H9 (cell line): ENCODE measurements around the gene FAM228B. TPM values are rescaled to one million over a fixed set of nuclear protein-coding genes. Genes with fewer than 3 reads are reported as not detected.

Experiments
- DNase-seq: peaks from one replicate; pipeline ENCODE4 v3.0.0-alpha.2; 2017
- H2AFZ ChIP-seq: one replicate; pipeline ENCODE4 v1.6.1; 2013; ENCODE audit warnings: mild to moderate bottlenecking, low read length, control low read depth, moderate library complexity
- H2AK5ac ChIP-seq: 2 replicates; pipeline ENCODE4 v1.6.1; 2013; ENCODE audit warnings: low read length, control low read depth, mixed read lengths; ENCODE audit not compliant: insufficient read length
- H2BK120ac ChIP-seq: one replicate; pipeline ENCODE4 v1.6.1; 2013; ENCODE audit warnings: low read depth, mild to moderate bottlenecking, low read length, control low read depth, inconsistent platforms; ENCODE audit not compliant: poor library complexity, severe bottlenecking
- H2BK12ac ChIP-seq: 2 replicates; pipeline ENCODE4 v1.6.1; 2013; ENCODE audit warnings: low read length, control low read depth, mixed read lengths, low read depth; ENCODE audit not compliant: insufficient read length
- H2BK15ac ChIP-seq: 2 replicates; pipeline ENCODE4 v1.6.1; 2013; ENCODE audit warnings: low read depth, low read length, control low read depth
- H2BK20ac ChIP-seq: one replicate; pipeline ENCODE4 v1.6.1; 2013; ENCODE audit warnings: low read depth, mild to moderate bottlenecking, low read length, control low read depth, inconsistent platforms; ENCODE audit not compliant: poor library complexity, severe bottlenecking
- H2BK5ac ChIP-seq: 2 replicates; pipeline ENCODE4 v1.6.1; 2013; ENCODE audit warnings: low read length, control low read depth, mixed read lengths; ENCODE audit not compliant: insufficient read length
- H3K14ac ChIP-seq: 2 replicates; pipeline ENCODE4 v1.6.1; 2013; ENCODE audit warnings: low read length, control low read depth; ENCODE audit not compliant: insufficient read depth
- H3K18ac ChIP-seq: 2 replicates; pipeline ENCODE4 v1.6.1; 2013; ENCODE audit warnings: low read depth, mild to moderate bottlenecking, mixed read lengths, low read length, control low read depth; ENCODE audit not compliant: insufficient read length
- H3K23ac ChIP-seq: 2 replicates; pipeline ENCODE4 v1.6.1; 2013; ENCODE audit warnings: low read length, control low read depth, mixed read lengths, low read depth; ENCODE audit not compliant: insufficient read length
- H3K23me2 ChIP-seq: 2 replicates; pipeline ENCODE4 v1.6.1; 2013; ENCODE audit warnings: low read depth, mild to moderate bottlenecking, mixed read lengths, low read length, control low read depth; ENCODE audit not compliant: insufficient read length, poor library complexity, severe bottlenecking
- H3K27ac ChIP-seq: 2 replicates; pipeline ENCODE4 v1.5.1; 2013; ENCODE audit warnings: low read length, control low read depth, mixed read lengths, low read depth; ENCODE audit not compliant: insufficient read length
- H3K27me3 ChIP-seq: 2 replicates; pipeline ENCODE4 v1.6.1; 2013; ENCODE audit warnings: low read length, control low read depth, inconsistent platforms; ENCODE audit not compliant: insufficient read depth
- H3K4ac ChIP-seq: 2 replicates; pipeline ENCODE4 v1.6.1; 2013; ENCODE audit warnings: low read depth, mild to moderate bottlenecking, control low read depth, inconsistent platforms, low read length, moderate library complexity
- H3K4me1 ChIP-seq: 2 replicates; pipeline ENCODE4 v1.6.1; 2013; ENCODE audit warnings: low read length, control low read depth, inconsistent platforms; ENCODE audit not compliant: insufficient read depth
- H3K4me2 ChIP-seq: 2 replicates; pipeline ENCODE4 v1.6.1; 2013; ENCODE audit warnings: low read length, control low read depth, mixed read lengths; ENCODE audit not compliant: insufficient read length, insufficient read depth
- H3K56ac ChIP-seq: 2 replicates; pipeline ENCODE4 v1.6.1; 2013; ENCODE audit warnings: low read depth, mild to moderate bottlenecking, mixed read lengths, low read length, control low read depth; ENCODE audit not compliant: insufficient read length
- H3K79me1 ChIP-seq: 2 replicates; pipeline ENCODE4 v1.6.1; 2013; ENCODE audit warnings: low read depth, mild to moderate bottlenecking, moderate library complexity, low read length, control low read depth, inconsistent platforms; ENCODE audit not compliant: insufficient read depth, poor library complexity, severe bottlenecking
- H3K79me2 ChIP-seq: 2 replicates; pipeline ENCODE4 v1.6.1; 2013; ENCODE audit warnings: low read length, control low read depth, inconsistent platforms; ENCODE audit not compliant: insufficient read depth
- H3K9ac ChIP-seq: 2 replicates; pipeline ENCODE4 v1.6.1; 2013; ENCODE audit warnings: low read length, control low read depth, mixed read lengths; ENCODE audit not compliant: insufficient read length; ENCODE audit errors: extremely low read depth
- H3K9me3 ChIP-seq: one replicate; pipeline ENCODE4 v1.6.1; 2013; ENCODE audit warnings: low read depth, low read length, inconsistent platforms; ENCODE audit not compliant: control insufficient read depth
- H3T11ph ChIP-seq: one replicate; pipeline ENCODE4 v1.6.1; 2013; ENCODE audit warnings: mild to moderate bottlenecking, low read length, control low read depth, inconsistent platforms
- H4K20me1 ChIP-seq: one replicate; pipeline ENCODE4 v1.6.1; 2013; ENCODE audit not compliant: control insufficient read depth, insufficient read length, insufficient read depth
- H4K5ac ChIP-seq: 2 replicates; pipeline ENCODE4 v1.6.1; 2013; ENCODE audit warnings: low read depth, mild to moderate bottlenecking, mixed read lengths, low read length, control low read depth; ENCODE audit not compliant: insufficient read length
- H4K8ac ChIP-seq: replicated peaks from 2 replicates; pipeline ENCODE4 v1.6.1; 2013; ENCODE audit warnings: low read length, control low read depth, mixed read lengths, low read depth; ENCODE audit not compliant: insufficient read length
- H4K91ac ChIP-seq: 2 replicates; pipeline ENCODE4 v1.6.1; 2013; ENCODE audit warnings: low read depth, mild to moderate bottlenecking, moderate library complexity, mixed read lengths, low read length, control low read depth; ENCODE audit not compliant: insufficient read length
- H3K27ac Mint-ChIP-seq, 3 experiments: 2 replicates in 2 of 3; 3 replicates in 1 of 3; pipeline ENCODE4 v1.8.0; 2020 to 2021; ENCODE audit warnings: mixed read lengths in 3 of 3, mild to moderate bottlenecking in 1 of 3, moderate library complexity in 1 of 3
- H3K27me3 Mint-ChIP-seq: 2 replicates; pipeline ENCODE4 v1.8.0; 2021; ENCODE audit warnings: low read depth, mild to moderate bottlenecking, moderate library complexity, mixed read lengths
- H3K36me3 Mint-ChIP-seq, 3 experiments: 2 replicates in 2 of 3; 3 replicates in 1 of 3; pipeline ENCODE4 v1.8.0; 2020 to 2021; ENCODE audit warnings: low read depth in 3 of 3, mixed read lengths in 3 of 3; ENCODE audit not compliant: insufficient read depth in 1 of 3
- H3K4me1 Mint-ChIP-seq, 2 experiments: 2 replicates each; pipeline ENCODE4 v1.8.0; 2020; ENCODE audit warnings: mixed read lengths in 2 of 2
- H3K4me3 Mint-ChIP-seq, 2 experiments: 2 replicates in 1 of 2; 3 replicates in 1 of 2; pipeline ENCODE4 v1.8.0; 2020 to 2021; ENCODE audit warnings: mild to moderate bottlenecking in 2 of 2, mixed read lengths in 2 of 2, moderate library complexity in 1 of 2
- H3K9me3 Mint-ChIP-seq, 2 experiments: 2 replicates in 1 of 2; 3 replicates in 1 of 2; pipeline ENCODE4 v1.8.0; 2020; ENCODE audit warnings: mild to moderate bottlenecking in 2 of 2, mixed read lengths in 2 of 2, moderate library complexity in 1 of 2
- CTCF ChIP-seq: fragments of 200-600 bp; sonication (generic); conservative IDR thresholded peaks from 3 replicates; pipeline ENCODE4 v1.8.0; 2021; ENCODE audit warnings: antibody characterized with exemption, mild to moderate bottlenecking
- WGBS: extraction: QIAGEN DNeasy Blood & Tissue Kit; methylation state at CpG from one replicate; pipeline ENCODE4 v1.1.7; 2013; ENCODE audit warnings: missing lambda C conversion rate, low lambda C conversion rate, mixed read lengths; ENCODE audit not compliant: insufficient read length; ENCODE audit errors: extremely low coverage; 5-methylcytosine and 5-hydroxymethylcytosine counted together
- total RNA-seq: library from RNA; stranded (reverse); gene quantifications from 2 replicates; pipeline ENCODE4 v1.2.1, GENCODE V29; 2021

The FAM228B gene
- total RNA-seq, 1 experiment from 2014 or later: 6.5 TPM

GRCh38 chr2:24162494-24162893, 39.2 kb downstream of the FAM228B start:
- H3K9me3 Mint-ChIP-seq: peaks cover 8 to 14% of the 10 kb centered on the region in 2 experiments; a peak in 4 of 5 replicates

More at GRCh38 chr2:24162494-24162893, 39.2 kb downstream of the FAM228B start:
- no peak overlapping the region for H4K5ac ChIP-seq
- no peak overlapping the region for H2AK5ac ChIP-seq
- no peak overlapping the region for H2BK12ac ChIP-seq
- H4K20me1 ChIP-seq: no peaks in the 10 kb centered on the region
- DNase-seq: no peak
- H2BK120ac ChIP-seq: no peak overlapping the region
- no peak overlapping the region for H3K27ac ChIP-seq
- no peaks in the 10 kb centered on the region; the same call in 1 of the 2 replicates for H3K27me3 Mint-ChIP-seq
- H3K56ac ChIP-seq: no peak overlapping the region
- no peak overlapping the region for H3T11ph ChIP-seq
- no peak overlapping the region for H2BK5ac ChIP-seq
- no peak overlapping the region for H4K91ac ChIP-seq
- H2AFZ ChIP-seq: no peak overlapping the region
- H3K9ac ChIP-seq: no peak overlapping the region
- no peak overlapping the region for H3K27ac Mint-ChIP-seq
- H2BK15ac ChIP-seq: no peak overlapping the region
- H3K23me2 ChIP-seq: no peaks in the 10 kb centered on the region
- H3K4me3 Mint-ChIP-seq: no peak overlapping the region
- no peak overlapping the region for H4K8ac ChIP-seq
- peaks cover 7 to 12% of the 10 kb centered on the region in 2 experiments for H3K4me1 Mint-ChIP-seq
- no peaks in the 10 kb centered on the region for H3K4me1 ChIP-seq
- peaks cover 0 to 5% (median 0%) of the 10 kb centered on the region in 3 experiments; a peak in 3 of 7 replicates for H3K36me3 Mint-ChIP-seq
- no peaks in the 10 kb centered on the region for H3K27me3 ChIP-seq
- WGBS: no CpG with 5 or more reads among the region's 1 CpG
- H3K23ac ChIP-seq: no peak overlapping the region
- no peaks in the 10 kb centered on the region for H3K79me2 ChIP-seq
- no peak overlapping the region for H3K18ac ChIP-seq
- no peaks in the 10 kb centered on the region for H3K9me3 ChIP-seq
- no peak overlapping the region for H3K14ac ChIP-seq
- H2BK20ac ChIP-seq: no peak overlapping the region
- no peaks in the 10 kb centered on the region for H3K79me1 ChIP-seq
- TF ChIP-seq CTCF: no peak
- H3K4ac ChIP-seq: no peak overlapping the region
- H3K4me2 ChIP-seq: no peak overlapping the region
